ENCODE results near the gene ZNF263.

The ZNF263 gene

DNA sequence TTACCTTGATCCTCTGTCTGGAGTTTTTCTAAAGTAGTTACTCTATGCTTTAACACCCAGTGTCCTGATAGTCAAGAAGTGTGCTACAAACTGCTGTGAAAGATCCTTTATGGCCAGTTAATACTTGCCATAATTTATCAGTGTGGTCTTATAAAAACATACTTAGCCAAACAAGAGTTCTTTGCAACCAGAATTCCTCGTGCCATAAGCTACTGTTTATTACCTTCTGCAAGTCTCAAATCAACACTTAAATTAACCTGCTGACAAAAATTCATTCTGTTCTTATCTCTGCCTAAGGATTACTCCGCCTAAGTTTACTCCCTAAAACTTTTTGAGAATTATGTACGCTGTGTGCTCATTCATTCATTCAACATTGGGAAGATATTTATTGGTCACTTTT lies 44.8 kb downstream of the ZNF263 start:
- DNase-seq (ENCODE audit: low spot score): no peak

DNA sequence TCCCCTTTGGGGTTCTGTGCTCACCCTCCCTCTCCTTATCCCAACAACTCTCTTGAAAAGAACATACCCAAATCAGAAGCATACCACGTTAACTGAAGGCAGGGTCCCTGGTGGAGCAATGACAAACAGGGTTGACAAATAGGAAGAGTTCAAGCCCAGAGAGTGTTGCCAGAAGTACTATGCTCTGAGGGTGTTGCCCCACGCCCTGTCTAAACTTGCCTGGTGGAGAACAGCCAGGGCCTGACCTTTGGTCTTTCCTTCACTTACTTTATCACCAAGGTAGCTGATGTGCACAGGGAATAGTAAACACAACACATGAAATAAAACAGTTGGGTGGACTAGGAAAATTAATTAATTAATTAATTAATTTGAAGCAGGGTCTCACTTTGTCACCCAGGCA lies 45.4 kb downstream of the ZNF263 start:
- no peak for DNase-seq (ENCODE audit: low spot score)
